GM12873 (cell line): Measurements from ENCODE around the gene PSMB5.

ENCODE experiments used
- CTCF ChIP-seq: IDR thresholded peaks from 2 replicates; pipeline ENCODE4 v1.5.1; 2012; ENCODE audit warnings: low read depth, mild to moderate bottlenecking, moderate library complexity, low read length, control low read depth; ENCODE audit not compliant: insufficient read depth; ENCODE audit errors: missing control alignments

Gene PSMB5

GRCh38 chr14:23057757-23058653, 23.3 kb upstream of the PSMB5 start:
- peak; percentile 96 for TF ChIP-seq CTCF

DNA sequence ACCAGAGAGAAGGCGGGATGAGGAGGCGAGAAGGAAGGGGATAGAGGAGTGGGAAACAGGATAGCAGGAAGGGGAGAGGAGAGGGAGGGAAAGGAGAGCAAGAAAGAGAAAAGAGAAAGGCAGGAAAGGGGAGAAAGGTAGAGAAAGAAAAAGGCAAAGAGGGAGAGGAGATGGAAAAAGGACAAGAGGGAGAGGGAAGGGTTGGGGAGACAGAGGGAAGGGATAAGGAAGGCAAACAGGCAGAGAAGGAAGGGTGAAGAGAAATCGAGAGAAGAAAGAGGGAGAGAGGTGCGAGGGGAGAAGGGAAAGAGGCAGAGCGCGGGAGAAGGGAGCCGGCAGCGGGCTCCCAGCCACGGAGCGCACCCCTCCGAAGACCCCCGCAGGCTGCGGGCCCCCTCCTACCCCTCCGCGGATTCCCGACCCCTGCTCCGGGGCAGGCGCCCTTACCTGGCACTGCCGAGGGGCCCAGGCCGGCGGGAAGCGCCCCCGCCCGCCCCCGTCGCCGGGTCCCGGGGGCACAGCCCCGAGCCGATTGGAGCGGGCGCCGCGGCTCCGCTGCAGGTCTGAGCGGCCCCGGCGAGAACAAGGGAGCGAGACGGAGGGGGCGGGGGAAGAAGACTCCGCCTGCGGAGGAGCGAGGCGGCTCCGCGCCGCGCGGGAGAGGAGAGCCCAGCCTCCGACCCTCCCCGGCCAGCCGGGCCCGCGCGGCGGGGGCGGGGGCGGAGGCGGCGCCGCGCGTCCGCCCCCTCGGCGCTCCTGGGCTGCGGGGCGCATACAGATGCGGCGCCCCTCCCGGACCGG, 22.5 kb upstream of the PSMB5 start, which contains the start of gene CDH24:
TSS of gene CDH24 (minus strand) at position 565 of the 801 bp plus-strand sequence. CDS start 1,787 bp downstream, outside the sequence.
- no peak for TF ChIP-seq CTCF

GRCh38 chr14:23056145-23056955, 21.6 kb upstream of the PSMB5 start:
- peak; percentile 93 for TF ChIP-seq CTCF

- TF ChIP-seq CTCF, result peak; percentile 4
Measured at GRCh38 chr14:23055621-23056144, 21.0 kb upstream of the PSMB5 start.

- TF ChIP-seq CTCF, result no peak
Measured at GRCh38 chr14:23055147-23055550, 20.4 kb upstream of the PSMB5 start.

DNA sequence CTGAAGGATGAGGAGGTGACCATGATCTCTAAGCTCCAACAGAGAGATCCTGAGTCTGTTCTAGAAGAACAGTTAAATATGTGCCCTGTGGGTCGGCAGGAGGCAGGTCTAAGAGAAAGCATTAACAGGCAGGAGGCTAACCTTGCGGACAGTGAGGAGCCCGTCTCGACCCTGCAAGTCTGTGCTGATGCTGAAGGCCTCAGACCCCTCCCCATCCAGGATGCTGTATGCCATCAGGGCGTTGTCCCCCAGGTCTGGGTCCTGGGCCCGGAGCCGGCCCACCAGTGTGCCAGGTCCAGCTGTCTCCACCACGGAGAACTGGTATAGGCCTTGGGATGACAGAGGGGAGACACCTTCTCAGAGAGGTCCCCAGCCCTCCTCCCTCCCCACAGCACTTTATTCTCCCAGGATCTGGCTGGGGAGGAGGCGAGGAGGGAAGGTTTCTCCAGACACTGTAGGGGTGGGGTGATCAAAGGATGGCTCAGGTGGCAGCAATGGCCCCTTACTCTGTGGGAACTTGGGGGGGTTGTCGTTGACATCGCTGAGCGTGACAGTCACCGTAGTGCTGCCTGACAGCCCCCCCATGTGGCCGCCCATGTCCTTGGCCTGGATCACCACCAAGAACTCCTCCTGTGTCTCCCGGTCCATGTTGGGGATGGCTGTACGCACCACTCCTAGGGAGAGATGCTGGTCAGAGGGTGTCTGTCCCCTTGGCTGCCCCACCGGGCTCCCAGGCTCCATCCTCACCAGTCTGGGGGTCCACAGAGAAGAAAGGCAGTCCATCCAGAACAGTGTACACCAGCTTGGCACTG, 19.5 kb upstream of the PSMB5 start:
- TF ChIP-seq CTCF, result peak; percentile 61
